Measurements from ENCODE around the gene FBXO24. TPM values are rescaled to one million over a fixed set of nuclear protein-coding genes. Genes with fewer than 3 reads are reported as not detected.
A peak's percentile ranks its signal among the peaks of the same experiment; 100 is the strongest.

FBXO24 gene
- total and polyA plus RNA-seq, 2 of the 8 experiments (the other 6 are each of a cell fraction or from before 2014, with no cell fraction given) = 0.35 to 0.57 TPM

- no peak for TF ChIP-seq USF2 (IDR thresholded peaks at IDR 0.05; ENCODE audit: low read length)
- no peak for TF ChIP-seq NRF1 (IDR thresholded peaks at IDR 0.05; ENCODE audit: low read depth, low read length)
- TF ChIP-seq RAD21 (IDR thresholded peaks at IDR 0.05 in 1 of 2, conservative IDR thresholded peaks at IDR 0.05 in 1 of 2; ENCODE audit: low read depth in 2 of 2, low read length in 2 of 2) = peak; percentile 12 to 16; a peak in 2 of 4 replicates
- peak; percentile 52 for TF ChIP-seq MAX (IDR thresholded peaks at IDR 0.05)
- no peak for TF ChIP-seq ZNF274 (IDR thresholded peaks at IDR 0.05; ENCODE audit: borderline replicate concordance, extremely low read depth, low read length)
- no peak for TF ChIP-seq ATF2 (IDR thresholded peaks at IDR 0.05; ENCODE audit: low read length)
- no peak for TF ChIP-seq HDAC2 (IDR thresholded peaks at IDR 0.05; ENCODE audit: borderline replicate concordance in 1 of 2, low read depth in 2 of 2, low read length in 2 of 2)
- no peak for TF ChIP-seq E2F6 (IDR thresholded peaks at IDR 0.05)
- no peak for TF ChIP-seq BACH1 (IDR thresholded peaks at IDR 0.05; ENCODE audit: low read length)
- TF ChIP-seq CBX5 (IDR thresholded peaks at IDR 0.05; ENCODE audit: low read depth, low read length) = no peak
- TF ChIP-seq TEAD4 (IDR thresholded peaks at IDR 0.05; ENCODE audit: low read depth, low read length) = no peak
- no peak for TF ChIP-seq CHD2 (IDR thresholded peaks at IDR 0.05; ENCODE audit: low read length)
- TF ChIP-seq TBP (IDR thresholded peaks at IDR 0.05; ENCODE audit: low read depth, low read length) = peak; percentile 49
- no peak for TF ChIP-seq TAF7 (optimal IDR thresholded peaks at IDR 0.05; ENCODE audit: borderline replicate concordance, low read depth, low read length)
- no peak; the same call in 1 of the 2 replicates for TF ChIP-seq SP4 (IDR thresholded peaks at IDR 0.05; ENCODE audit: low read length)
- TF ChIP-seq POU5F1 (IDR thresholded peaks at IDR 0.05; ENCODE audit: low read depth, low read length) = no peak
- no peak for TF ChIP-seq RNF2 (IDR thresholded peaks at IDR 0.05; ENCODE audit: borderline replicate concordance, low read depth, low read length, missing control alignments, poor library complexity, severe bottlenecking)
- no peak for TF ChIP-seq HDAC6 (IDR thresholded peaks at IDR 0.05; ENCODE audit: low read depth, low read length)
Observed at GRCh38 chr7:100604028-100604975, 18.2 kb downstream of the FBXO24 start (continued).

Measured in H1 (cell line).